Measurements from ENCODE around the gene SMARCD2. TPM values are rescaled to one million over a fixed set of nuclear protein-coding genes. Genes with fewer than 3 reads are reported as not detected.
"Not testable (repeated sequence)": the region's sequence is repeated elsewhere in the genome, so short reads cannot be mapped to it uniquely, and the experiment has no call there.

SMARCD2 gene
- total RNA-seq, 1 experiment from 2014 or later = 98.7 TPM

DNA sequence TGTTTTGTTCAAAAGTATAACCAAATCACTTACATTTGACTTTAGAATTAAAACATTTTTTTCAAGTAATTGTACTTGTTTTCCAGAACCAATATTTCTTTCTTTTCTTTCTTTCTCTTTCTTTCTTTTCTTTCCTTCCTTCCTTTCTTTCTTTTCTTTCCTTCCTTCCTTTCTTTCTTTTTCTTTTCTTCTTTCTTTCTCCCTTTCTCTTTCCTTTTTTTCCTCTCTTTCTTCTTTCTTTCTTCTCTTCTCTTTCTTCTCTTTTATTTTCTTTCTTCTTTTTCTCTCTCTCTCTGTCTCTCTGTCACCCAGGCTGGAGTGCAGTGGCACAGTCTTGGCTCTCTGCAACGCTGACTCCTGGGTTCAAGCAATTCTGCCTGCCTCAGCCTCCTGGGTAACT, 41.7 kb downstream of the SMARCD2 start:
- no peak overlapping the region for H2AFZ ChIP-seq
- BruUV-seq (replicated peaks) = no TSS peak
- H3K9me2 ChIP-seq (ENCODE audit: insufficient read depth) = no peaks in the 10 kb centered on the region
- CTCF ChIA-PET = no interaction called here
- intact Hi-C loops (cut with micrococcal nuclease; ENCODE audit: unreplicated experiment) = no loop called here
- DNase-seq = no peak
- H3F3A ChIP-seq (ENCODE audit: insufficient read depth, low read depth) = peaks cover 21% of the 10 kb centered on the region
- no peak overlapping the region for H3K4me2 ChIP-seq
- TF ChIP-seq EZH2 (IDR thresholded peaks at IDR 0.05; ENCODE audit: low read depth) = no peak
- TF ChIP-seq, protein P1, sequence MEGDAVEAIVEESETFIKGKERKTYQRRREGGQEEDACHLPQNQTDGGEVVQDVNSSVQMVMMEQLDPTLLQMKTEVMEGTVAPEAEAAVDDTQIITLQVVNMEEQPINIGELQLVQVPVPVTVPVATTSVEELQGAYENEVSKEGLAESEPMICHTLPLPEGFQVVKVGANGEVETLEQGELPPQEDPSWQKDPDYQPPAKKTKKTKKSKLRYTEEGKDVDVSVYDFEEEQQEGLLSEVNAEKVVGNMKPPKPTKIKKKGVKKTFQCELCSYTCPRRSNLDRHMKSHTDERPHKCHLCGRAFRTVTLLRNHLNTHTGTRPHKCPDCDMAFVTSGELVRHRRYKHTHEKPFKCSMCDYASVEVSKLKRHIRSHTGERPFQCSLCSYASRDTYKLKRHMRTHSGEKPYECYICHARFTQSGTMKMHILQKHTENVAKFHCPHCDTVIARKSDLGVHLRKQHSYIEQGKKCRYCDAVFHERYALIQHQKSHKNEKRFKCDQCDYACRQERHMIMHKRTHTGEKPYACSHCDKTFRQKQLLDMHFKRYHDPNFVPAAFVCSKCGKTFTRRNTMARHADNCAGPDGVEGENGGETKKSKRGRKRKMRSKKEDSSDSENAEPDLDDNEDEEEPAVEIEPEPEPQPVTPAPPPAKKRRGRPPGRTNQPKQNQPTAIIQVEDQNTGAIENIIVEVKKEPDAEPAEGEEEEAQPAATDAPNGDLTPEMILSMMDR (conservative IDR thresholded peaks at IDR 0.05) = no peak
- no peaks in the 10 kb centered on the region for H3K27me3 ChIP-seq (ENCODE audit: insufficient read depth, low read depth)
- no peak overlapping the region for H3K27ac ChIP-seq
- H4K20me1 ChIP-seq (ENCODE audit: insufficient read depth) = peaks cover 15% of the 10 kb centered on the region
- no peaks in the 10 kb centered on the region for H3K4me1 ChIP-seq (replicated peaks; ENCODE audit: insufficient read depth)
- H3K4me3 ChIP-seq = no peak overlapping the region
- POLR2A ChIA-PET (ENCODE audit: unreplicated experiment) = no interaction called here
- peaks cover 31% of the 10 kb centered on the region; the same call in 1 of the 2 replicates for H3K79me2 ChIP-seq (ENCODE audit: low read depth)
- peaks cover 67% of the 10 kb centered on the region for H3K36me3 ChIP-seq (ENCODE audit: low read depth)
- H3K9me3 ChIP-seq (ENCODE audit: insufficient read depth, low read depth) = no peaks in the 10 kb centered on the region

DNA sequence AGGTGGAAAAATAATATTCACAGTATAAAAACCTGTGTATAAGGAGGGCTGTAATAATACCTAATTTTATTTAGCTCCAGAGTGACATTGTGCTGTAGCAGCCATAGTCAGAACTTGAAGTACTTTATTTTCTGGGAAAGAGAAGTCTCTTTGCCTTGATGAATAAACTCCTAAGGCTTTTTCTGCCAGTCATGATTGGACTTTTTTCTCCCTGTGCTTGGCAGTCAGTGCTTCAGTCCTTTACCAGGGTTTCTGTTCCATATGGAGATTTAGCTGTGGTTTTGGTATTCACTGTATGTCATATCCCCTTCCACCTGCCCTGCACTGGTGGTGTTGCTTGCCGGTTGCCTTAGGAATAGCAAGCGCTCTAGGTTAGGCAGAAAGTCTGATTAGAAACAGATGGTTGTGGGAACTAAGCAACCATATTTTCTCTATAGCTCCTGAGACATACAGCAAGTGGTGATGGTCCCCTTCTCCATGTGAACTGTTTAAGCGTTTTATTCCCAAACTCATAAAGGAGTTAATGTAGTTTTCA, 43.8 kb downstream of the SMARCD2 start:
- Histone ChIP-seq H3K9me2 (ENCODE audit: insufficient read depth) (no peaks in the 10 kb centered on the region), H2AFZ (no peak overlapping the region), H3K4me3 (no peak overlapping the region), H3K27ac (no peak overlapping the region), H3K79me2 (ENCODE audit: low read depth) (peaks cover 35% of the 10 kb centered on the region; the same call in 1 of the 2 replicates), H4K20me1 (ENCODE audit: insufficient read depth) (peaks cover 19% of the 10 kb centered on the region), H3K36me3 (ENCODE audit: low read depth) (peaks cover 68% of the 10 kb centered on the region), H3K27me3 (ENCODE audit: insufficient read depth, low read depth) (no peaks in the 10 kb centered on the region), H3K4me1 (replicated peaks; ENCODE audit: insufficient read depth) (no peaks in the 10 kb centered on the region), H3K9me3 (ENCODE audit: insufficient read depth, low read depth) (no peaks in the 10 kb centered on the region), H3K4me2 (no peak overlapping the region), H3F3A (ENCODE audit: insufficient read depth, low read depth) (peaks cover 12% of the 10 kb centered on the region)
- intact Hi-C loops (cut with micrococcal nuclease; ENCODE audit: unreplicated experiment) = loop anchor here (5.0 kb wide), 1 partner anchor 46 kb away; no protein-coding TSS in a partner anchor
- TF ChIP-seq, protein P1 (conservative IDR thresholded peaks at IDR 0.05) = no peak
- no peak for DNase-seq
- CTCF ChIA-PET = no interaction called here
- POLR2A ChIA-PET (ENCODE audit: unreplicated experiment) = no interaction called here
- no TSS peak for BruUV-seq (replicated peaks)

DNA sequence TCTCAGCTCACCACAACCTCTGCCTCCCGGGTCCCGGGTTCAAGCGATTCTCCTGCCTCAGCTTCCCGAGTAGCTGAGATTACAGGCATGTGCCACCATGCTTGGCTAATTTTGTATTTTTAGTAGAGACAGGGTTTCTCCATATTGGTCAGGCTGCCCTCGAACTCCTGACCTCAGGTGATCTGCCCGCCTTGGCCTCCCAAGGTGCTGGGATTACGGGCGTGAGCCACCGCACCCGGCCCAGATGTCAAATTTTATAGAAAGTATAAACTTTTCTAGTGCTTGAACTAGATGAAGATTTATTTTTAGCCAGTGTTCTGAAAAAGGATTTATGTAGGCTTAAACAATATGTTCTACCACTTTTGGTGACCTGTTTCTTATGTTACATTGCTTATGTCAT, 46.1 kb downstream of the SMARCD2 start:
- H3K36me3 ChIP-seq (ENCODE audit: low read depth) = peaks cover 65% of the 10 kb centered on the region
- POLR2A ChIA-PET (ENCODE audit: unreplicated experiment); H3K4me2 ChIP-seq; H3K4me3 ChIP-seq; H3K4me1 ChIP-seq (replicated peaks; ENCODE audit: insufficient read depth); H3K9me3 ChIP-seq (ENCODE audit: insufficient read depth, low read depth); H3K27me3 ChIP-seq (ENCODE audit: insufficient read depth, low read depth); DNase-seq; CTCF ChIA-PET; H3K9me2 ChIP-seq (ENCODE audit: insufficient read depth); H2AFZ ChIP-seq; BruUV-seq (replicated peaks); H3K27ac ChIP-seq: not testable (repeated sequence)
- peaks cover 12% of the 10 kb centered on the region for H3F3A ChIP-seq (ENCODE audit: insufficient read depth, low read depth)
- peaks cover 38% of the 10 kb centered on the region for H3K79me2 ChIP-seq (ENCODE audit: low read depth)
- peaks cover 30% of the 10 kb centered on the region; the same call in 1 of the 2 replicates for H4K20me1 ChIP-seq (ENCODE audit: insufficient read depth)
- intact Hi-C loops (cut with micrococcal nuclease; ENCODE audit: unreplicated experiment) = loop anchor here (5.0 kb wide), 1 partner anchor 44 kb away; no protein-coding TSS in a partner anchor
